Measurements from ENCODE around the gene NINJ1.

- TF ChIP-seq POLR2AphosphoS5 (IDR thresholded peaks at IDR 0.05) (no peak), EP300 (IDR thresholded peaks at IDR 0.05) (no peak), CTCF (IDR thresholded peaks at IDR 0.05) (no peak), POLR2A (IDR thresholded peaks at IDR 0.05) (no peak)
These were observed 11.3 kb downstream of the NINJ1 start for GRCh38 chr9:93122721-93123221.
